ENCODE results near the gene BICD2.

DNA sequence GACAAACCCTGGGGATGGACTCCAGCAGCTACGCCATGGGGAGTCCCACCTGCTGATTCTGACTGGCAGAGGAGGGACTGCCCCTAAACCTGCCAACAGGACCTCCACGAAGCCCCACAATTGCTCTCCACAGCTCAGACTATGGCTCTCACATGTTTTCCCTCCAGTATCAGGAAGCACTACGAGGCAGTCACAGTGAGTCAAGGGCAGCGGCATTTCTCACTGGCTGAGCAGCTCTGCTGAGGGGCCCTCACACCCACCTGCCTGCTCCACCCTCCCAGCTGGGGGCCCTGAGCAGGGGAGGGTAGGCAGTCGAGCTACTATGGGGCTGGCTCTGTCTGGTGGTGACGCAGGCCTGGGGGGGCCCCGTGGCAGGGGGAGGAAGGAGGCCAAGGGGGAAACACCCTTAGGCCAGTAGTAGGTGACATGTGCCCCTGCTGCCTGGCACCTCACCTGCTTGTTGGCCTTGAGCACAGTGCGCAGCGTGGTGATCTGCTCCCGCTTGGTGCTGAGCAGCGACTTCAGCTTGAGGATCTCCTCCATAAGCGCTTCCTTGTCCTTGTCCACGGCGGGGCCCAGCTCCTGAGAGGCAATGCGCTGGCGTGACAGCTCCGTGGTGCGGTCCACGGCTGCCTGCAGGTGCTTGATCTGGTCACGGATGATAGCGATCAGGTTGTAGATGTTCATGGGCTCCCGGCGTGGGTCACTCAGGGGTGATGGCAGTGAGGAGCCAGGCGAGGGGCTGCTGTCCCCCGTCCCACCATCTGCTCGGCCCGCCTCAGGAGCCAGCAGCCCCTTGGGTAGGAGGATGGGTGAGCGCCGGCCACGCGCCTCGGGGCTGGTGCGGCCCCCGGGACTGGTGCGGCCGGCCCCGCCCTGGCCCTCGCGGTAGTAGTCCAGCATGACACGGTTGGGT is 46.3 kb downstream of the BICD2 start:
- TF ChIP-seq, protein P1, sequence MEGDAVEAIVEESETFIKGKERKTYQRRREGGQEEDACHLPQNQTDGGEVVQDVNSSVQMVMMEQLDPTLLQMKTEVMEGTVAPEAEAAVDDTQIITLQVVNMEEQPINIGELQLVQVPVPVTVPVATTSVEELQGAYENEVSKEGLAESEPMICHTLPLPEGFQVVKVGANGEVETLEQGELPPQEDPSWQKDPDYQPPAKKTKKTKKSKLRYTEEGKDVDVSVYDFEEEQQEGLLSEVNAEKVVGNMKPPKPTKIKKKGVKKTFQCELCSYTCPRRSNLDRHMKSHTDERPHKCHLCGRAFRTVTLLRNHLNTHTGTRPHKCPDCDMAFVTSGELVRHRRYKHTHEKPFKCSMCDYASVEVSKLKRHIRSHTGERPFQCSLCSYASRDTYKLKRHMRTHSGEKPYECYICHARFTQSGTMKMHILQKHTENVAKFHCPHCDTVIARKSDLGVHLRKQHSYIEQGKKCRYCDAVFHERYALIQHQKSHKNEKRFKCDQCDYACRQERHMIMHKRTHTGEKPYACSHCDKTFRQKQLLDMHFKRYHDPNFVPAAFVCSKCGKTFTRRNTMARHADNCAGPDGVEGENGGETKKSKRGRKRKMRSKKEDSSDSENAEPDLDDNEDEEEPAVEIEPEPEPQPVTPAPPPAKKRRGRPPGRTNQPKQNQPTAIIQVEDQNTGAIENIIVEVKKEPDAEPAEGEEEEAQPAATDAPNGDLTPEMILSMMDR (IDR thresholded peaks at IDR 0.05) = no peak
- TF ChIP-seq EZH2 (IDR thresholded peaks at IDR 0.05; ENCODE audit: borderline replicate concordance, insufficient read depth, low read depth, low read length, poor library complexity, severe bottlenecking) = no peak
